ENCODE measurements around the gene PRRT1B.

PRRT1B gene

DNA sequence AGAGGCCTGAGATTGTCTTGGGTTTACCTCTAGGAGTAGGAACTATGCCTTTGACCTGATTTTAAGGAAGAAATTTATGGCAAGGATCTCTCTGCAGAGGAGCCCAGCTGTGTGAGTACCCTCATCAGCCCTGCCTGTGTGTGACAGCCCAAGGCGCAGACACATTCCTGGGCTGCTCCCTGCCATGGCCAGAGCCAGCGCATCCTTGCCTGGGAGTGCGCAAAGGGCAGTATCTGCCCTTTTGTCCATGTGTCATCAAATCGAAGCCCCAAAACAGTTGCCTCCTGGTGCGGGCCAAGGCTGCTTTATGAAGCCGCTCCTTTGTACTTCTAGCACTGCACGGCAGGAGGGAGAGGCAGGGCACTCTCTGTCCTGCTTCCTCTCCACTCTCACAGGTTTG is 51.9 kb downstream of the PRRT1B start:
- TF ChIP-seq, protein P1, sequence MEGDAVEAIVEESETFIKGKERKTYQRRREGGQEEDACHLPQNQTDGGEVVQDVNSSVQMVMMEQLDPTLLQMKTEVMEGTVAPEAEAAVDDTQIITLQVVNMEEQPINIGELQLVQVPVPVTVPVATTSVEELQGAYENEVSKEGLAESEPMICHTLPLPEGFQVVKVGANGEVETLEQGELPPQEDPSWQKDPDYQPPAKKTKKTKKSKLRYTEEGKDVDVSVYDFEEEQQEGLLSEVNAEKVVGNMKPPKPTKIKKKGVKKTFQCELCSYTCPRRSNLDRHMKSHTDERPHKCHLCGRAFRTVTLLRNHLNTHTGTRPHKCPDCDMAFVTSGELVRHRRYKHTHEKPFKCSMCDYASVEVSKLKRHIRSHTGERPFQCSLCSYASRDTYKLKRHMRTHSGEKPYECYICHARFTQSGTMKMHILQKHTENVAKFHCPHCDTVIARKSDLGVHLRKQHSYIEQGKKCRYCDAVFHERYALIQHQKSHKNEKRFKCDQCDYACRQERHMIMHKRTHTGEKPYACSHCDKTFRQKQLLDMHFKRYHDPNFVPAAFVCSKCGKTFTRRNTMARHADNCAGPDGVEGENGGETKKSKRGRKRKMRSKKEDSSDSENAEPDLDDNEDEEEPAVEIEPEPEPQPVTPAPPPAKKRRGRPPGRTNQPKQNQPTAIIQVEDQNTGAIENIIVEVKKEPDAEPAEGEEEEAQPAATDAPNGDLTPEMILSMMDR (IDR thresholded peaks at IDR 0.05; ENCODE audit: low read depth, low read length, missing control alignments) = no peak
- DNase-seq (ENCODE audit: low read depth) = no peak

DNA sequence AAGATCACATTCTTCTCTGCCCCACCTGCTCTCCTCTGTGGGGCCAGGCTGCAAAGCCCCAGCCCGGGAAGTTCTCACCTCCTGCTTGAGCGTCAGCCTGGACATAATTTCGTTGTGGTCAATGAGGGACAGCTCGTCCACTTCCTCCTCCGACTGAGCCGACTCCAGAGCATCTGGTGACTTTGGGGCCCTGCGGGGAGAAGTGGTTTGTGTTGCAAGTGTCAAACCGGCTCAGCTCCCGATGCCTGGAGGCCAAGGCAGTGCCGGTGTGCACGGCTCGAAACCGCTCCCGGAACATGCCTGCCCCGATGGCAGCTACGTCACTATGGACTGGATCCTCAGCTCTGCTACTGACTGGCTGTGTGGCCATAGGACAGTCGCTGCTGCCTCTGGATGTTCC is 52.8 kb downstream of the PRRT1B start:
- no peak overlapping the region for H3K4me3 ChIP-seq (ENCODE audit: low read depth, low read length)
- DNase-seq (ENCODE audit: low read depth) = no peak
- TF ChIP-seq, protein P1 (IDR thresholded peaks at IDR 0.05; ENCODE audit: low read depth, low read length, missing control alignments) = no peak

More for the DNA sequence above, 51.9 kb downstream of the PRRT1B start:
- no peak overlapping the region for H3K4me3 ChIP-seq (ENCODE audit: low read depth, low read length)

DNA sequence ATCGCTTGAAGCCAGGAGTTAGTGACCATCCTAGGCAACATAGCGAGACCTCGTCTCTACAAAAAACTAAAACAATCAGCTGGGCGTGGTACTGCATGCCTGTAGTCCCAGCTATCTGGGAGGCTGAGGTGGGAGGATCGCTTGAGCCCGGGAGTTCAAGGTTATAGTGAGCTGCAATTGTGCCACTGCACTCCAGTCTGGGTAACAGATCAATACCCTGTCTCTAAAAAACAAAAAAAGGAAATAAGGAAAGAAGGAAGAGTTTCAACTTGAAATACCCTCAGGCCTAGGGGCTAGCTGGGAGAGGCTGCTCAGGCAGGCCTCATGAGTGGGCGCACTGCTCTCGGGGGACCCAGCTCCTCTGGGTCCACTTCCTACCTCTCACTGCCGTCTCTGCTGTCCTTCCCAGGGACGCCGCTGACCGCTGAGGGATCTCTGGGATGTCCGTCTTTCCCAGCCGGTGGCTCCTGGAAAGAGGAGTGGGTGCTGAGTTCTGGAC is 56.4 kb downstream of the PRRT1B start:
- DNase-seq (ENCODE audit: low read depth) = no peak
- TF ChIP-seq, protein P1 (IDR thresholded peaks at IDR 0.05; ENCODE audit: low read depth, low read length, missing control alignments) = no peak
- no peak overlapping the region for H3K4me3 ChIP-seq (ENCODE audit: low read depth, low read length)

DNA sequence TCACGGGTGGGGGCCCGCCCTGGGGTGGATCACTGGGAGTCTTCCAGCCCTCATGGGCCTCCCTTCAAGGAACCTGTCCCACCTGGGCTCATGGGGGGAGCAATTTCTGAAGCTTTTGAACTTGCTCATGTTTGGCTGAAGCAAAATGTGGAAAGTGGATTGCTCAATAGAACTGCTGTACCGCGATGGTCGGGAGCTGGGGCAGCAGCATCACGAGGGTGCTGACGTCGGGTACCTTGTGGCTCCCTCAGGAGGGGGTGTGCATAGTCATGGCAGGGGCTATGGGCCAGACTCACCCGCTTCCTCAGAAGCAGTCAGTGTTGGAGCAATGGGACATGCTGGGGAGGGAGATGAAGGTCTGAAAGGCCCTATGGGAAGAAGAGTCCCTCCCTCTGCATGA is 57.9 kb downstream of the PRRT1B start:
- H3K4me3 ChIP-seq (ENCODE audit: low read depth, low read length) = no peak overlapping the region
- TF ChIP-seq, protein P1 (IDR thresholded peaks at IDR 0.05; ENCODE audit: low read depth, low read length, missing control alignments) = no peak
- no peak for DNase-seq (ENCODE audit: low read depth)

DNA sequence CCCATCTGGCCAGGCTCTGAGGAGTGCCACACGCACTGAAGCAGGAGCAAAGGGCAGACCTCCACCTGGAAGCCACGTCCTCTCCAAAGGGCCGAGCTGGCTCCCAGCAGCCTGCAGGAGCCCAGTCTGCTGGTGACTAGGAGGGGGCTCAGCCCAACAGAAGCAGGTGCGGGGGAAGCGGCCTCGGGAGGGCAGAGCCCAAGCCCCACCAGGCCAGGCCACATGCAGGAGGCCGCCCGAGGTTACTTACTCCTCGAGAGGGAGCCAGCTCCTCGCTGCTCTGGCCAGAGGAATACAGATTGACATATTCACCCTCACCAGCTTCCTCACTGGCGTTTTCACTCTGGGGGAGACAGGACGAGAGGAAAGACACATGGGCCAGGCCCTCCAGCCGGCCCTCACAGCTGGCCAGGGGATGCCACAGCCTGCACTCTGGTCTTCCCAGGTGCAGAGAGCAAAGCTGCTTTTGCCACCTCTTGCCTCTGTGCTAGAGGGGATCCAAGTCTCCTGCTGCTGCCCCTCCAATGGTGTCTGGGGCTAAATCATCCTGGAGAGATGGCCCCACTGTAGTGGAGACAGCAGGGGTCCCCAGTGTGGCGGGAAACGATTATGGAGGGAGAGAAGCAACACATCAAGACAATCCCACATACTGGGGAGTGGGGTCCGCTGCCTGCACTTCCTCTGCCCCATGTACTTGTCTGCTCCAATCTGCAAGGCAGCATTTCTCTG is 58.6 kb downstream of the PRRT1B start:
- TF ChIP-seq, protein P1 (IDR thresholded peaks at IDR 0.05; ENCODE audit: low read depth, low read length, missing control alignments) = no peak
- DNase-seq (ENCODE audit: low read depth) = no peak
- no peak overlapping the region for H3K4me3 ChIP-seq (ENCODE audit: low read depth, low read length)

DNA sequence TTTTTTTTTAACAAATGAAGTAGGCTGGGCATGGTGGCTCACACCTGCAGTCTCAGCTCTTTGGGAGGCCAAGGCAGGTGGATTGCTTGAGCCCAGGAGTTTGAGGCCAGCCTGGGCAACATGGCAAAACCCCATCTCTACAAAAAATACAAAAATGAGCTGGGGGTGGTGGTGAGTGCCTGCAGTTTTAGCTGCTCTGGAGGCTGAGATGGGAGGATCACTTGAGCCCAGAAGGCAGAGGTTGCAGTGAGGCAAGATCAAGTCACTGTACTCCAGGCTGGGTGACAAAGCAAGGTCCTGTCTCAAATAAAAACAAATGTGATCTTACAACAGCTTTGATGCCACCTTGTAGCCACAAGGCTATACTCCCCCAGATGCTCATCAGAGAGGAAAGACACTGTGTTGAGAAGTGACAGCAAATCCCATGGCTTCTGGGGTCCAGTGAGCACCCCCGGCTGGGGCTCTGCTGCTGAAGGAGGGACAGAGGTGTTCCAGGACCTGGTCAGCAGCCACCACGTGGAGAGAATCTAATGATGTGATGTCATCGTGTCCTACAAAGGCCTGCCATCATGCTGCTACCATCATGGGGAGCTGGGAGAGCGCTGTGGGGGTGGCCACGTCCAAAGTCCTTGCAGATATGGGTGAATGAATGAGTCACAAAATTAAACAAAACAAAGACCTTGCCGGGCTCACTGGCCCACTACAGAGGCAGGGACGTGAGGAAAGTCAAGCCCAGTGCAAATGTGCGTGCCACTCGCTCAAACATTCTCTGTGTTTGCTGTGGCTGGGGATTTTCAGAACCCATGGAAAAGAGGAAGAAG is 60.7 kb downstream of the PRRT1B start:
- TF ChIP-seq, protein P1 (IDR thresholded peaks at IDR 0.05; ENCODE audit: low read depth, low read length, missing control alignments) = no peak
- no peak for DNase-seq (ENCODE audit: low read depth)
- no peak overlapping the region for H3K4me3 ChIP-seq (ENCODE audit: low read depth, low read length)

Measured in GM12864 (cell line).